ENCODE results near the gene SETD2. TPM values are rescaled to one million over a fixed set of nuclear protein-coding genes. Genes with fewer than 3 reads are reported as not detected.

SETD2 gene
- polyA plus RNA-seq, 3 donors = 3.1 to 22.4 (median 7.5) TPM

GRCh38 chr3:47082519-47082918 lies 81.4 kb downstream of the SETD2 start:
- no peaks in the 10 kb centered on the region for H3K27me3 ChIP-seq (ENCODE audit: control insufficient read depth in 2 of 2, insufficient read depth in 2 of 2, low read length in 2 of 2)
- H4K20me1 ChIP-seq (ENCODE audit: insufficient read depth, low read length) = peaks cover 57% of the 10 kb centered on the region
- peaks cover 0 to 2% (median 0%) of the 10 kb centered on the region in 3 donors for H3K27me3 Mint-ChIP-seq (ENCODE audit: low read depth in 3 of 3)
- no peak overlapping the region for H3K4me3 Mint-ChIP-seq
- no peak overlapping the region for H2AFZ ChIP-seq (ENCODE audit: insufficient read depth, low read depth, low read length, poor library complexity, severe bottlenecking)
- peaks cover 23 to 33% of the 10 kb centered on the region in 2 donors for H3K4me1 ChIP-seq (ENCODE audit: control insufficient read depth in 1 of 2, insufficient read depth in 2 of 2, low read length in 2 of 2)
- no peaks in the 10 kb centered on the region for H3K9me3 ChIP-seq (replicated peaks in 1 of 2; ENCODE audit: control insufficient read depth in 1 of 2, insufficient read depth in 1 of 2, low read length in 2 of 2)
- peak overlapping the region; percentile 77 to 96 (median 93) for H3K27ac Mint-ChIP-seq
- H3K9ac ChIP-seq (ENCODE audit: insufficient read depth, low read length, poor library complexity, severe bottlenecking) = peak overlapping the region; percentile 2
- peaks cover 53 to 84% of the 10 kb centered on the region in 2 donors for H3K36me3 Mint-ChIP-seq
- H3K27ac ChIP-seq (ENCODE audit: low read depth in 1 of 2, low read length in 2 of 2) = peak overlapping the region in 1 of 2 donors; percentile 87
- TF ChIP-seq, protein P1, sequence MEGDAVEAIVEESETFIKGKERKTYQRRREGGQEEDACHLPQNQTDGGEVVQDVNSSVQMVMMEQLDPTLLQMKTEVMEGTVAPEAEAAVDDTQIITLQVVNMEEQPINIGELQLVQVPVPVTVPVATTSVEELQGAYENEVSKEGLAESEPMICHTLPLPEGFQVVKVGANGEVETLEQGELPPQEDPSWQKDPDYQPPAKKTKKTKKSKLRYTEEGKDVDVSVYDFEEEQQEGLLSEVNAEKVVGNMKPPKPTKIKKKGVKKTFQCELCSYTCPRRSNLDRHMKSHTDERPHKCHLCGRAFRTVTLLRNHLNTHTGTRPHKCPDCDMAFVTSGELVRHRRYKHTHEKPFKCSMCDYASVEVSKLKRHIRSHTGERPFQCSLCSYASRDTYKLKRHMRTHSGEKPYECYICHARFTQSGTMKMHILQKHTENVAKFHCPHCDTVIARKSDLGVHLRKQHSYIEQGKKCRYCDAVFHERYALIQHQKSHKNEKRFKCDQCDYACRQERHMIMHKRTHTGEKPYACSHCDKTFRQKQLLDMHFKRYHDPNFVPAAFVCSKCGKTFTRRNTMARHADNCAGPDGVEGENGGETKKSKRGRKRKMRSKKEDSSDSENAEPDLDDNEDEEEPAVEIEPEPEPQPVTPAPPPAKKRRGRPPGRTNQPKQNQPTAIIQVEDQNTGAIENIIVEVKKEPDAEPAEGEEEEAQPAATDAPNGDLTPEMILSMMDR (IDR thresholded peaks at IDR 0.05) = no peak
- H3K4me3 ChIP-seq (replicated peaks in 1 of 3; ENCODE audit: low read depth in 2 of 3, low read length in 3 of 3) = peak overlapping the region in 1 of 3 experiments; percentile 4
- DNase-seq = peak; percentile 47 to 67 (median 54)
- intact Hi-C loops (cut with micrococcal nuclease) = no loop called here
- peaks cover 45% of the 10 kb centered on the region for H3K79me2 ChIP-seq (ENCODE audit: insufficient read depth, low read length)
- peaks cover 56 to 71% of the 10 kb centered on the region in 2 donors for H3K36me3 ChIP-seq (replicated peaks in 1 of 2; ENCODE audit: control insufficient read depth in 1 of 2, insufficient read depth in 2 of 2, low read length in 2 of 2)
- no CpG with 5 or more reads among the region's 1 CpG for WGBS (ENCODE audit: insufficient coverage)
- H3K4me2 ChIP-seq (replicated peaks; ENCODE audit: extremely low read depth, low read length, poor library complexity, severe bottlenecking) = peak overlapping the region; percentile 36
- H3K4me1 Mint-ChIP-seq = peaks cover 30% of the 10 kb centered on the region
- H3K9me3 Mint-ChIP-seq = no peaks in the 10 kb centered on the region

DNA sequence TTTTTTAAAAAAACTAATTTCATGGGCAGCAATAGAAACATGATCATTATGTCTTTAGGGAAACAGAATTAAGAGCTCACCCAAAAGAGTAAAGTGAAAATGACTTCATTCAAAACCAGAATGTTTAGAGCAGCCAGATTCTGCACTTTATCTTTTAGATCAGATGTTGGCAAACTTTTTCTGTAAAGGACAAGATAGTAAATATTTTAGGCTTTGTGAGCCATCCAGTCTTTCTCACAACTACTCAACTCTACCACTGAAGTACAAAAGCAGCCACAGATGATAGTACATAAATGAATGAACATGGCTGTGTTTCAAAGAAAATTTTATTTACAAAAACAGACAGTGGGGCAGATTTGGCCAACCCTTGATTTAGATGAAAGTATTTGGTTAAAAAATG lies 84.5 kb downstream of the SETD2 start:
- intact Hi-C loops (cut with micrococcal nuclease) = no loop called here
- Histone ChIP-seq H3K4me1 (ENCODE audit: control insufficient read depth in 1 of 2, insufficient read depth in 2 of 2, low read length in 2 of 2) (peaks cover 23 to 33% of the 10 kb centered on the region in 2 donors), H4K20me1 (ENCODE audit: insufficient read depth, low read length) (peaks cover 78% of the 10 kb centered on the region), H3K4me3 (replicated peaks in 1 of 3; ENCODE audit: low read depth in 2 of 3, low read length in 3 of 3) (no peak overlapping the region), H3K9me3 (replicated peaks in 1 of 2; ENCODE audit: control insufficient read depth in 1 of 2, insufficient read depth in 1 of 2, low read length in 2 of 2) (no peaks in the 10 kb centered on the region), H3K27me3 (ENCODE audit: control insufficient read depth in 2 of 2, insufficient read depth in 2 of 2, low read length in 2 of 2) (no peaks in the 10 kb centered on the region), H2AFZ (ENCODE audit: insufficient read depth, low read depth, low read length, poor library complexity, severe bottlenecking) (no peak overlapping the region), H3K4me2 (replicated peaks; ENCODE audit: extremely low read depth, low read length, poor library complexity, severe bottlenecking) (no peak overlapping the region), H3K36me3 (replicated peaks in 1 of 2; ENCODE audit: control insufficient read depth in 1 of 2, insufficient read depth in 2 of 2, low read length in 2 of 2) (peaks cover 52 to 76% of the 10 kb centered on the region in 2 donors), H3K27ac (ENCODE audit: low read depth in 1 of 2, low read length in 2 of 2) (peak overlapping the region in 1 of 2 donors; percentile 7), H3K9ac (ENCODE audit: insufficient read depth, low read length, poor library complexity, severe bottlenecking) (no peak overlapping the region), H3K79me2 (ENCODE audit: insufficient read depth, low read length) (peaks cover 61% of the 10 kb centered on the region)
- Mint-ChIP-seq H3K27ac (peak overlapping the region in 1 of 7 donors; percentile 40), H3K36me3 (peaks cover 56 to 84% of the 10 kb centered on the region in 2 donors), H3K27me3 (ENCODE audit: low read depth in 3 of 3) (peaks cover 0 to 4% (median 0%) of the 10 kb centered on the region in 3 donors), H3K4me3 (no peak overlapping the region), H3K4me1 (peaks cover 28% of the 10 kb centered on the region), H3K9me3 (no peaks in the 10 kb centered on the region)
- TF ChIP-seq, protein P1 (IDR thresholded peaks at IDR 0.05) = no peak
- no peak for DNase-seq
